GM19239 (cell line): Measurements from ENCODE around the gene SIRT1.
"Not testable (repeated sequence)": the region's sequence is repeated elsewhere in the genome, so short reads cannot be mapped to it uniquely, and the experiment has no call there.

Experiments used
- DNase-seq: peaks from one replicate; pipeline ENCODE4 v3.0.0; 2011; ENCODE audit warnings: low spot score; ENCODE audit not compliant: insufficient read length
- FAIRE-seq: peaks from 2 replicates; lab custom pipeline; 2011; peaks lifted over from hg19 to GRCh38; lab: Jason Lieb, UNC

The SIRT1 gene

DNA sequence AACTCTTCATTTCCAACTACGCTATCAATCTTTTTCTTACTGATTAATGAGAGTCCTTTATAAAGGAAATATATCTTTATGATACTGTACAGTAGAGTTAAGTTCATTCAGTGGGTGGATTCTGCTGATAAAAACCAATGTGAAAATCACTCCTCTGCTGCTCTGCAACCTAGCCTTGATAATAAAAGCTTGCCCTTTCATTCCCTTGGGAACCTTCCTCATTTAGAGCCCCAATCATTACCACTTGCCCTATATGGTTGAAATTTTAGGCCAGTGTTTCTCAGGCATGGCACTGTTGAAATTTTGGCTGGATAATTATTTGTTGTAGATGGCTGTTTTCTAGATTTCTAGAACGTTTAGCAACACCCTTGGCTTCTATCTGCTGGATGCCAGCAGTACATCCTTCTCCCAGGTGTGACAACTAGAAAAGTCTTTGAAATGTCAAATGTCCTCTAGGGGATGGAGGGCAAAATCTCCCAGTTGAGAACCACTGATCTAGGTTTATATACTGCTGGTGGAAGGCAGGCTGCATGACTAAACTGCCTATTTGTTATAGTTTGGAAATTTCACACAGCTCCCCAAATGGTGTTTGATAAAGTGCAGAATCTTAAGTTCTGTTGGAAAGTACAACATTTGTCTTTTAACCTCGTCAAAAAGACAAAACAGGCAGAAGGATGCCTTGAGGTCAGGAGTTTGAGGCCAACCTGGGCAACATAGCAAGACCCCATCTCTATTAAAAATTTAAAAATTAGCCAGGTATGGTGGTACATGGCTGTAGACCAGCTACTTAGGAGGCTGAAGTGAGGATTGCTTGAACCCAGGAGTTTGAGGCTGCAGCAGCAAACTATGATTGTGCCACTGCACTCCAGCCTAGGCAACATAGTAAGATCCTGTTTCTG lies 8.9 kb upstream of the SIRT1 start:
- DNase-seq (no peak), FAIRE-seq (no peak)

DNA sequence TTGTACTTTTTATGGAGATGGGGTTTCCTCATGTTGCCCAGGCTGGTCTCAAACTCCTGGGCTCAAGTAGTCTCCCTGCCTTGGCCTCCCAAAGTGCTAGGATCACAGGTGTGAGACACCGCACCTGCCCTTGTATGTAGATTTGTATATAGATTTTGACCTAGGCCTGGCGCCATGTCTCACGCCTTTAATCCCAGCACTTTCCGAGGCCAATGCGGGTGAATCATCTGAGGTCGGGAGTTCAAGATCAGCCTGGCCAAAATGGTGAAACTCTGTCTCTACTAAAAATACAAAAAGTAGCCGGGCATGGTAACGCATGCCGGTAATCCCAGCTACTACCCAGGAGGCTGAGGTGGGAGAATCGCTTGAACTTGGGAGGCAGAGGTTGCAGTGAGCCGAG lies 7.0 kb upstream of the SIRT1 start:
- not testable (repeated sequence) for FAIRE-seq, DNase-seq

DNA sequence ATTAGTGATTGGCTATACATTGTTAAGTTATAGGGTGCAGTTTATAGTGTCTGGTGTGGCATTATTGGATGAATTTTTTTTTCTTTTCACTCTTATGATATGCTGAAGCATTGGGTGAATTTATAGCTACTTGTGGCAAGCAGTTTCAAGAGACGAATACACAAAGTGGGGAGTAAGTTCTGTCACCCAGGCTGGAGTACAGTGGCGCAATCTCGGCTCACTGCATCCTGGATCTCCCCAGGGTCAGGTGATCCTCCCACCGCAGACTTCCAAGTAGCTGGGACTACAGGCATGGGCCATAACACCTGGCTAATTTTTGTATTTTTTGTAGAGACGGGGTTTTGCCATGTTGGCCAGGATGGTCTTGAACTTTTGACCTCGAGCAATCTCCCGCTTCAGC lies 6.3 kb upstream of the SIRT1 start:
- FAIRE-seq (no peak), DNase-seq (no peak)

DNA sequence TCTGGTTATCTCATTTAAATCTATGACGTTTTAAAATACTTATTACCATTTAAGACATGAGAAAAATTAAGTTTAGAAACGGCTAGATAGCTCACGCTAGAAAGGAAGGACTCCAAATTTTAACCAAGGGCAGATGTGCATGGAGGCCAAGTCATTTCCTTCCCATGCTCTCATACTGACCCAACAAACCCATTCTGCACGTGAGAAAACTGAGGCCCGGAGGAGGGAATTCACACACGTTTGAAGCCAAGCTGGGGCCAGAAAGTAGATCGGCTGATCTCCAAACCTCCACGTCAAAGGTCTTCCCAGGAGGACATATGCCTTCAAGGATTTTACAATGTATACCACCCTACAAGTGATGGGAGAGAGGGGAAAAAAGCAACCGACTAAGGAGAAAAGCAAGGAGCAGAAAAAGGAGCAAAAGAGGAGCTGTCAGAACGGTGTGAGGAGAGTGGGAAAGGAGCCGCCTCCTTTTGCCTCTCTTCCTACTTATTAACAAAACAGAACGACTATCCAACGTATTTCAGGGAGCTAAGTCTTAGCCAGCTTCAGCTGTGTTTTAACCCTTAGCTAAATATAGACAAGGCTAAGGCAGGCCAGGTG lies 645 bp upstream of the SIRT1 start:
- DNase-seq (no peak), FAIRE-seq (no peak)

DNA sequence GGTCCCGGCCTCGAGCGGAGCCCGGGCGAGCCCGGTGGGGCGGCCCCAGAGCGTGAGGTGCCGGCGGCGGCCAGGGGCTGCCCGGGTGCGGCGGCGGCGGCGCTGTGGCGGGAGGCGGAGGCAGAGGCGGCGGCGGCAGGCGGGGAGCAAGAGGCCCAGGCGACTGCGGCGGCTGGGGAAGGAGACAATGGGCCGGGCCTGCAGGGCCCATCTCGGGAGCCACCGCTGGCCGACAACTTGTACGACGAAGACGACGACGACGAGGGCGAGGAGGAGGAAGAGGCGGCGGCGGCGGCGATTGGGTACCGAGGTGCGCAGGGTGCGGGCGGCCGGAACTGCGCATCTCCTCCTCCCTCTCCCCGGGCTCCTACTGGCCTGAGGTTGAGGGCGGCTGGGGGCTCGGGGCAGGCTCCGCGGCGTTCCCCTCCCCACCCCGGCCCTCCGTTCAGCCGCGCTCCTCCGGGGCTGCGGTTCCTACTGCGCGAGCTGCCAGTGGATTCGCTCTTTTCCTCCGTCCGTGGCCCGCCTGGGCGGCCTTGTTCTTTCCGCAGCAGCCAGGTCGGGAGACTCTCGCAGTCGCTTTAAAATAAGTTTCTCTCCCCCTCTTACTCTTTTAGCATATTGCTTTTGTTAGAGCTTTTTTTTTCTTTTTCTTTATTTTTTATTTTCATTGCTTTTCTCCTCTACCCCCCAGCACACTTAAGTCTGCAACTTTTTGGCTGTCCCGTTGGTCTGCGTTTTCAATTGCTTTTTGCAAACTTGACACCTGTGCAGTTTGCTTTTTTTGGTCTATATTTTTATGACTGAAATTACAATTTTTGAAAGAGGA lies 600 bp downstream of the SIRT1 start:
- DNase-seq = peak; percentile 64
- FAIRE-seq = peak; percentile 82

DNA sequence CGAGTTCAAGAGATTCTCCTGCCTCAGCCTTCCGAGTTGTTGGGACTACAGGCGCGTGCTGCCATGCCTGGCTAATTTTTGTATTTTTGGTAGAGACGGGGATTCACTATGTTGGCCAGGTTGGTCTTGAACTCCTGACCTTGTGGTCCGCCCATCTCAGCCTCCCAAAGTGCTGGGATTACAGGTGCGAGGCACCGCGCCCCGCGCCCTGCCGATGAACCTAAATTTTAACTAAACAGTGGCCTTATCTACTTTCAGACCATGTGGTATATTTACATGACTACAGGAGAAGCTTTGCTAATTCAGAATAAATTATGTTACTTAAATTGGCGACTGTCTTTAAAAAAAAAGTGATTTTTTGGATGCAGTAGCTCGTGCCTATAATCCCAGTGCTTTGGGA lies 9.2 kb downstream of the SIRT1 start:
- FAIRE-seq = no peak
- no peak for DNase-seq

DNA sequence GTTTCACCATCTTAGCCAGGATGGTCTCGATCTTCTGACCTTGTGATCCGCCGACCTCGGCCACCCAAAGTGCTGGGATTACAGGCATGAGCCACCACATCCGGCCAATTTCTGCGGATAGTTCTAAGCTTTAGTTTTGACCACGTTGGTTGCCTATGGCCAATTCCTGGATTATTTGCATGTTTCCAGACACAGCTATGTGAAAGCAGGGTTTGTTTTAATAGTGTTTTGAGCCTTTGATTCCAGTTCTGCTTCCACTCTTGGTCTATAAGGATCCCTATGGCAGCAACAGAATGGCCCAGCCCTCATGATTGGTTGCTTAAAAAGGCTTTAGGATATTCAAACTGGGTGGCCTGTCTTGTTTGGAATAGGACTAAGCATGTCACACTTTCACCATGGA lies 19.1 kb downstream of the SIRT1 start:
- DNase-seq (no peak), FAIRE-seq (peak; percentile 56)

DNA sequence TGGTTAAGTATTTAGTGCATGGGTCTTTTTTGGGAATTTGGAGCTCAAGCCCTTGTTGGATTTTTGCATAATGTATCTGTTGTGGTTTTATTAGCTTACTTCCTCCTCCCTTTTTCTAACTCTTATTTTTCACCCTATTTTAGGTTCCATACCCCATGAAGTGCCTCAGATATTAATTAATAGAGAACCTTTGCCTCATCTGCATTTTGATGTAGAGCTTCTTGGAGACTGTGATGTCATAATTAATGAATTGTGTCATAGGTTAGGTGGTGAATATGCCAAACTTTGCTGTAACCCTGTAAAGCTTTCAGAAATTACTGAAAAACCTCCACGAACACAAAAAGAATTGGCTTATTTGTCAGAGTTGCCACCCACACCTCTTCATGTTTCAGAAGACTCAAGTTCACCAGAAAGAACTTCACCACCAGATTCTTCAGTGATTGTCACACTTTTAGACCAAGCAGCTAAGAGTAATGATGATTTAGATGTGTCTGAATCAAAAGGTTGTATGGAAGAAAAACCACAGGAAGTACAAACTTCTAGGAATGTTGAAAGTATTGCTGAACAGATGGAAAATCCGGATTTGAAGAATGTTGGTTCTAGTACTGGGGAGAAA lies 28.0 kb downstream of the SIRT1 start:
- FAIRE-seq (no peak), DNase-seq (no peak)

DNA sequence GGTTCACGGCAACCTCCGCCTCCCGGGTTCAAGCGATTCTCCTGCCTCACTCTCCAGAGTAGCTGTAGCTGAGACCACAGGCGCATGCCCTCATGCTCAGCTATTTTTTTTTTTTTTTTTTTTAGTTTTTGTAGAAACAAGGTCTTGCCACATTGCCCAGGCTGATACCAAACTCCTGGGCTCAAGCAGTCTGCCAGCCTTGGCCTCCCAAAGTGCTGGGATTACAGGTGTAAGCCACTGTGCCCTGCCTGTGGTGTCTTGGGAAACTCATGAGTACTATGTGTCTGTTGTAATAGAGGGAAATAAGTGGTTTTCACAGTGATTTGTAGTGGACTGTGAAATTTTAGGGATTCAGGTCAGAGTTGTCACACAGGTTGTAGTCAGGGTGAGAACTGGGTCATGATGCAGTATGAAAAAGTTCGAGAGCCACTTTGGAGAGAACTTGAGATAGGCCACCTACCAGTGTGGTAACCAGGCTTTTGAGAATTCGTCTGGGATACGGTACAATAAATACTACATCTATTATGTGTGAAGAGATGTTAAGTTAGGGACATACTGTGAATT lies 30.4 kb downstream of the SIRT1 start:
- FAIRE-seq (no peak), DNase-seq (no peak)

DNA sequence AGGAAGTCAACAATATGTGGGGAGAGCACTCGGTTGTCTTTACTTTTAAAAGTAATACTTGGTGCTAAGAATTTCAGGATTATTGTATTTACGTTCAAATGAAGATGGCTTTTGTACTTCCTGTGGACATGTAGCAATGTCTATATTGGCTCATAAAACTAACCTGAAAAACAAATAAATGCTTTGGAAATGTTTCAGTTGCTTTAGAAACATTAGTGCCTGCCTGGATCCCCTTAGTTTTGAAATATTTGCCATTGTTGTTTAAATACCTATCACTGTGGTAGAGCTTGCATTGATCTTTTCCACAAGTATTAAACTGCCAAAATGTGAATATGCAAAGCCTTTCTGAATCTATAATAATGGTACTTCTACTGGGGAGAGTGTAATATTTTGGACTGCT lies 32.7 kb downstream of the SIRT1 start:
- no peak for DNase-seq
- FAIRE-seq = no peak

DNA sequence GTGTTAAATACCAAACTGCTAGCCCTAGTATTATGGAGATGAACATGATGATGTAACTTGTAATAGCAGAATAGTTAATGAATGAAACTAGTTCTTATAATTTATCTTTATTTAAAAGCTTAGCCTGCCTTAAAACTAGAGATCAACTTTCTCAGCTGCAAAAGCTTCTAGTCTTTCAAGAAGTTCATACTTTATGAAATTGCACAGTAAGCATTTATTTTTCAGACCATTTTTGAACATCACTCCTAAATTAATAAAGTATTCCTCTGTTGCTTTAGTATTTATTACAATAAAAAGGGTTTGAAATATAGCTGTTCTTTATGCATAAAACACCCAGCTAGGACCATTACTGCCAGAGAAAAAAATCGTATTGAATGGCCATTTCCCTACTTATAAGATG lies 33.2 kb downstream of the SIRT1 start:
- DNase-seq (no peak), FAIRE-seq (no peak)

DNA sequence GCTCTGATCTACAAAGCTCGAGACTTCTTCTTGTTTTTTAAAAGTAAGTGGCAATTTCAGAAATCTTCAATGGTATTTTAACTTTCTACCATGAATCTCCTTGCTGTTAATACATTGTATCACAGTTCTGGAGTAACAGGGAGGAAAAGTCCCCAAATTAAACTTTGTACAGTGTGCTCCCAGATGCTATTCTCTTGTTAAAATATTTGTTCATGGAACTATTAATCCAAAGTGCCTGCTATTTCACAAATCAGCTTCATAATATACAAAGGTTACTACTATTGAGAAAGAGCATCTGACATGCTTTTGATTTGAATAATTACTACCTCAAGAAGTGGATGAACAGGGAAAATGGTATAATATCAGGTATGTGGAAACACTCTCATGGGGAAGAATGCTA lies 36.6 kb downstream of the SIRT1 start:
- DNase-seq (no peak), FAIRE-seq (no peak)

DNA sequence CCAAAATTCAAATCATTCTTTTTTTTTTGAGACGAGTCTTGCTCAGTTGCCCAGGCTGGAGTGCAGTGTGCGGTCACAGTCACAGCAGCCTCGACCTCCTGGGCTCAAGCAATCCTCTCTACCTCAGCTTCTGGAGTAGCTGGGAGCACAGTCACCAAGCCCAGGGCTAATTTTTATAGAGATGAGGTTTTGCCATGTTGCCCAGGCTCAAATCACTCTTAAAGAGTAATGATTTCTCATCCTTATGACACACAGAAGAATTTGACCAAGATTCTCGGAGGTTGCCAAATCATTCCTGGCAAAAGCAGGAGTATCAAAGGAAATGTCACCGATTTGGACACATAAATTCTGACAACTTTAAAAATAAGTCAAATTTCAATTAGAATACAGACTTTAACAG lies 39.1 kb downstream of the SIRT1 start:
- no peak for FAIRE-seq
- DNase-seq = no peak

DNA sequence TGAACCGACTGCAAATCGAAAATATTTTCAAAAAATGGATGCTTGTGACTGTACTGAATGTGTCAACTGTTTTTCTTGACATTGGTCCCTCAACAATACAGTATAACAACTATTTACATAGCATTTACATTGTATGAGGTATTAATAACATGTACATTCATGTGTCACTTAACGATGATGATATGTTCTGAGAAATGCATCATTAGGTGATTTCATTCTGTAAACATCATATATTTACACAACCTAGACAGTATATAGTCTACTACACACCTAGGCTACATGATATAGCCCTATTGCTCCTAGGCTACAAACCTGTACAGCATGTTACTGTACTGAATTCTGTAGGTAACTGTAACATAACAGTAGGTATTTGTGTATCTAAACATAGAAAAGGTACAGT lies 39.7 kb downstream of the SIRT1 start:
- no peak for FAIRE-seq
- no peak for DNase-seq

DNA sequence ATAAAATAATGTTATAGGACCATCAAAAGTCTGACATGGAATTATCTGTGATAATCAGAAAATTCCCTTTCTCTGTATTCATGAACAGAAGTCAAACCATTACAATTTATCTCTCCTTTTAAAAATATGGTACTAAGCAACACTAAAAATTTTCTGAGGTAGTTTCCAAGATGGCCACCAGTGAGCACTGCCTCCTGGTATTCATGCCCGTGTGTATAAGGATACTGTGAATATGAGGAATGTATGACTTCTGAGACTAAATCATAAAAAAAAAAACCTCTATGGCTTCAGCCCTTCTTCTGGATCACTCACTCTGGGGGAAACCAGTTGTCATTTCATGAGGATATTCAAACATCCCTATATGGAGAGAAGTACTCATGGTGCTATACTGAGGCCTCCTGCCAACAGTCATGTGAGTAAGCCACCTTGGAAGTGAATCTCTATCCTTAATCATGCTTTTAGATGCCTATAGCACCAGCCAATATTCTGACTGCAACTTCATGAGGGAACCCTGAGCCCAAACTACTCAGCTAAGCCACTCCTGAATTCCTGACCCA lies 41.1 kb downstream of the SIRT1 start:
- no peak for FAIRE-seq
- DNase-seq = no peak

DNA sequence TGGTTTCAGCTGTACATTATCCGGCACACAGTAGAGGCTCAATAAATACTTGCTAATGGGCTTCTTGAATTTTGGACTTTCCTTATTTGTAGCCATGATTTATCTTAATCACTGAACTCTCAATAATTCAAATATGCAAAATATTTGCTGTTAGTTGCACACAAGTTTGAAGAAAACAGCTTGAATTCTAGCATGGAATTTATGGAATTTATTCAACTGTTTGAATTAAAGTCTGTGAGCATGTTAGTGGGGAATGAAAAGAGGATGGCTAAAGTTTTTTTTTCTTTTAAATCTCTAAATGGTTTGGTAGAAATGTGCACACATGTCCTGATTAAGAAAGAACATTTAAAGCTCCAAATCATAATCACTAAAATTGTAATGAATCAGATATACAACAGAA lies 42.5 kb downstream of the SIRT1 start:
- FAIRE-seq = no peak

DNA sequence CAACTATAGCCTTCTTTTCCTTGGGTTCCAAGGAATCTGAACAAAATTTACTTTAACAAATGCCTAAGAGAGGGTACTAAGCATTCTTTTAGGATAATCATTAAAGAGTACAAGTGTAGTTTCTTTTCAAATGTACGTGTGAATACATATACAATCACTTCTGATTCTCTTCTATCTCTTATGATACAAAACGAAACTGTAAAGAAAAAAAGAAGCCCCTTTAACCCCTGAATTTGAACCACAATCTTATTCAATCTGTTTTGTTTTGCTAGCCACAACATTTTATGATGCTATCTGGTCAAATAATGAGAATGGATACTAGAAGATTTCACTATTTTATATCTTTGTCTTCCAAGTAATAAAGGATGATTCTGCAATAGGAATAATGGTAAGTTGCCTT lies 48.7 kb downstream of the SIRT1 start:
- DNase-seq (no peak), FAIRE-seq (no peak)

More for the DNA sequence above, 42.5 kb downstream of the SIRT1 start:
- DNase-seq = no peak

DNA sequence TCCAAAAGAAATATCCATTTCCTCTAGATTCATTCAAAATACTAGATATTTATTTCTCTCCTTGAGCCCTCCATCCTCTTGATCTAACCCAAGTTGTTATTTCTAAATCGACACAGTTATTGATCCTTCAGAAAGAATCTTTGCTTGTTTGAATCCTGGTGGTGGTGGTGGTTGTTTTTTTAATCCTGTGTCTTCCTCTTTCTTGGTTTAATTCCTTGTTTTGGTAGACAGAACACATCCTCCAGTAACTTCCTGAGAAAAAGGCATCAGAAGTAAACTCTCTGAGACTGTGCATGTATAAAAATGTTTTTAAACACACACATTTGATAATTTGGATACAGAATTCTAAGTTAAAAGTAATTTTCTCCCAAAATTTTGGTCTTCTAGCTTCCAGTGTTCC lies 49.9 kb downstream of the SIRT1 start:
- FAIRE-seq (no peak), DNase-seq (no peak)

DNA sequence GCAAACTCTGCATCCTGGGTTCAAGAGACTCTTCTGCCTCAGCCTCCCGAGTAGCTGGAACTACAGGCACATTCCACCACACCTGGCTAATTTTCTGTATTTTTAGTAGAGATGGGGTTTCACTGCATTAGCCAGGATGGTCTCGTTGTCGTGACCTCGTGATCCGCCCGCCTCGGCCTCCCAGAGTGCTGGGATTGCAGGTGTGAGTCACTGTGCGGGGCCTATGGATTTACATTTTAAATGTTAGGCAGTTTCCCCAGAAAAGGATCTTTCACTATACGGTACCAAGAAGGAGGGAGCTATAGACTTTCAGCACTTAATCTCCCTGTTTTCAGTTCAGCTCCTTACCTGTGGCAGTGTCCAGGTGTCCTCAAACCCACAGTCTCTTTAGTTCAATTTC lies 50.8 kb downstream of the SIRT1 start:
- FAIRE-seq (no peak), DNase-seq (no peak)

DNA sequence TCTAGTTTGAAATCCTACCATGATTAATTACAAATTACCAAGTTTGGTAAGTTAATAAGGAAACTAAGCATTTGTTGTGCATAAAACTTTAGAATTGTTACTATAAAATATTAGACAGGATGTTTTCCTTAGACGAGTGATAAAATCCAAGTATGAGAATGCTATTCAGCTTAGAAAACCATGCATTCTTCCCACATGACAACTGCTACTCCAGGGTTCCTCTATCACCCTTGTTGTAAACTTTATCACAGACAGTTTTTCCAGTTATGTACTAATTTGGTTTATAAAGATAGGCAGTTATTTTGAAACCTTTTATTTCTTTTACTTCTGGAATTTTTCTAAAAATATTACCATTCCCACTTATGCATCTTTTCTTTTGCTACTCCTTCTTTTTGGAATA lies 52.0 kb downstream of the SIRT1 start:
- FAIRE-seq = no peak

More for the DNA sequence above, 52.0 kb downstream of the SIRT1 start:
- no peak for DNase-seq
